ENCODE data around the gene UBC.

Gene UBC

GRCh38 chr12:124946447-124946793 lies 32.0 kb upstream of the UBC start:
- ChIA-PET CTCF (interaction anchor here (3.8 kb wide), 1 partner anchor 39 kb away, joined by 10 read pairs; no protein-coding TSS in a partner anchor), POLR2A (no interaction called here)
- TF ChIP-seq CTCF (IDR thresholded peaks at IDR 0.05; ENCODE audit: control extremely low read depth, extremely low read depth, low read depth, missing control alignments): no peak
- no peak for DNase-seq (ENCODE audit: extremely low spot score)

- POLR2A ChIA-PET: interaction anchor here (0.6 to 3.3 kb wide), 6 partner anchors 22 to 40 kb away, joined by 3 to 24 read pairs (median 9); partner anchors contain the start of gene UBC
- TF ChIP-seq CTCF (IDR thresholded peaks at IDR 0.05; ENCODE audit: control extremely low read depth, extremely low read depth, low read depth, missing control alignments): no peak
- CTCF ChIA-PET: interaction anchor here (0.7 to 8.9 kb wide), 18 partner anchors 8 to 169 kb away, joined by 3 to 193 read pairs (median 6); no protein-coding TSS in a partner anchor
- no peak for DNase-seq (ENCODE audit: extremely low spot score)
Observed at GRCh38 chr12:124941170-124941527, 26.7 kb upstream of the UBC start.

GRCh38 chr12:124940393-124941169 lies 26.1 kb upstream of the UBC start:
- ChIA-PET CTCF (interaction anchor here (0.7 to 8.9 kb wide), 27 partner anchors 8 to 168 kb away, joined by 3 to 193 read pairs (median 5); partner anchors contain the start of gene UBC), POLR2A (interaction anchor here (0.6 to 3.3 kb wide), 12 partner anchors 13 to 40 kb away, joined by 3 to 24 read pairs (median 7); partner anchors contain the start of gene UBC)
- peak; percentile 79 for DNase-seq (ENCODE audit: extremely low spot score)
- peak; percentile 90 for TF ChIP-seq CTCF (IDR thresholded peaks at IDR 0.05; ENCODE audit: control extremely low read depth, extremely low read depth, low read depth, missing control alignments)

- no peak for DNase-seq (ENCODE audit: extremely low spot score)
- ChIA-PET POLR2A (interaction anchor here (0.6 to 3.3 kb wide), 12 partner anchors 9 to 37 kb away, joined by 3 to 24 read pairs (median 7); partner anchors contain the start of gene UBC), CTCF (interaction anchor here (0.8 to 8.9 kb wide), 24 partner anchors 9 to 169 kb away, joined by 3 to 193 read pairs (median 4); partner anchors contain the start of gene UBC)
- TF ChIP-seq CTCF (IDR thresholded peaks at IDR 0.05; ENCODE audit: control extremely low read depth, extremely low read depth, low read depth, missing control alignments): no peak
Observed at GRCh38 chr12:124940143-124940392, 25.6 kb upstream of the UBC start.

- no peak for TF ChIP-seq CTCF (IDR thresholded peaks at IDR 0.05; ENCODE audit: control extremely low read depth, extremely low read depth, low read depth, missing control alignments)
- peak; percentile 61 for DNase-seq (ENCODE audit: extremely low spot score)
- POLR2A ChIA-PET: interaction anchor here (0.6 to 3.3 kb wide), 12 partner anchors 9 to 36 kb away, joined by 3 to 24 read pairs (median 7); partner anchors contain the start of gene UBC
- CTCF ChIA-PET: interaction anchor here (0.8 to 8.9 kb wide), 22 partner anchors 8 to 168 kb away, joined by 3 to 193 read pairs (median 4); partner anchors contain the start of gene UBC
Observed at GRCh38 chr12:124939421-124940142, 25.1 kb upstream of the UBC start.

- DNase-seq (ENCODE audit: extremely low spot score): no peak
- POLR2A ChIA-PET: interaction anchor here (0.6 to 3.3 kb wide), 5 partner anchors 20 to 33 kb away, joined by 4 to 24 read pairs (median 9); partner anchors contain the start of gene UBC
- TF ChIP-seq CTCF (IDR thresholded peaks at IDR 0.05; ENCODE audit: control extremely low read depth, extremely low read depth, low read depth, missing control alignments): peak; percentile 31
- CTCF ChIA-PET: interaction anchor here (0.8 to 8.9 kb wide), 6 partner anchors 13 to 168 kb away, joined by 3 to 193 read pairs (median 14); no protein-coding TSS in a partner anchor
Observed at GRCh38 chr12:124939079-124939420, 24.6 kb upstream of the UBC start.
